TTC549 (cell line): ENCODE measurements around the gene PCDHAC1.

Source experiments
- FAIRE-seq: peaks from 2 replicates; lab custom pipeline; 2012; peaks lifted over from hg19 to GRCh38; lab: Jason Lieb, UNC

Gene PCDHAC1

DNA sequence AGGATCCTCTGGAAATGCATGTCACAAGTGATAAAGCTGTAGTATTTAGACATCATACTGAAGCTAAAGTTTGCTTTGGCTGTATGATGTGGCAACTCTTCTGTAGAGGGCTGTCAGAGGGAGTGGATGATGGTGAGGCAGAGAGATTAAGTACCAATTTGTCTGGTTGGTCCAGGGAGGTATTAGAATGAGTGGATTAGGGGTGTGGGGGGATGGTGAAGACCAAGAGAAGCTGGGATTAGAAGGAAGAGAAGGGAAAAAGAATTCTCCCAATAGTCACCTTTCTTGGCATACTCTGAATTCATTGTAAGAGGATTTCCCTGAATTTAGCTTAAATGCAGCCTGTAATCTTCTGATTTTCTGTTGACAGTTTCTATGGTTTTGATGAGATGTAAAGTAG lies 43.8 kb downstream of the PCDHAC1 start:
- no peak for FAIRE-seq

DNA sequence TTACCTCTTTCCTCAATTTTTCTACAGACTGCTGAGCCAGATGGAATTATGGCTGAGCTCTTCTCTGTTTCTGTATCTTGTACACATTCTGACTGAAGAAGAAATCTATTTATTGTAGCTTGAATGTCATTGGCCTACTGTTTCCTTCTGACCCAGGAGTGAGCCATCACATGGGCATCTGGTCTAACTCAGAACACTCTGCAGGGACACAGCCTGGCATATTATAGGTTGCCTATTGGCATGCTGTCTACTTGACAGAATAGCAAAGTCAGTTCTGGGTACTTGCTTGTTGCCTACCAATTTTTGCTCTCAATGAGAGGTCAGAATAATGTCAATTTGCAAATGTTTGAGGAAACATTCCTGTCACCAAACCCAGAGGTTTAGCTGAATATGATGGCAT lies 47.5 kb downstream of the PCDHAC1 start:
- FAIRE-seq = no peak

- FAIRE-seq = no peak
These were observed 50.9 kb downstream of the PCDHAC1 start for GRCh38 chr5:140977003-140977402.

- FAIRE-seq = no peak
These were observed 52.2 kb downstream of the PCDHAC1 start for GRCh38 chr5:140978260-140978659.

DNA sequence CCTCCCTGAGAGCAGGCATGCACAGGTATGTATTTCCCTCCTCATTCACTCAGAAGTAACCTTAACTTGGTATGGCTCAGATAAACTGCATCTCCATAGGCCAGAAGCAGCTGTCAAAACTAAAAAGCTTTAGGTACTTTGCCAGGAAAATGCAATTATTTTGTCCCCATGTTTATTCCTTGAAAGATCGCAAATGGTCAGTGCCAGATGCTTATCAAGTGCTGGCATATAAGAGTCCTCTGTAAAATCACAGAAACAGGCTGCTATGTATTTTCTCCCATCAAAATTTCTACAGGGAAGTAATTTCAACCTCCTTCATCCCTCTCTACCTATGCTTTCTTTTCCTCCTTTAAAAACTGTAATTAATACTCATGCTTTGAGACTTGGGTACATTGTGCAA lies 52.9 kb downstream of the PCDHAC1 start:
- no peak for FAIRE-seq
